B cell (primary cell): ENCODE results near the gene NUP85. TPM values are rescaled to one million over a fixed set of nuclear protein-coding genes. Genes with fewer than 3 reads are reported as not detected.

Experiments used
- ATAC-seq: fragments of 200-7000 bp; cut with Tn5 transposase; one replicate; pipeline ENCODE4 v1.10.0; 2021; ENCODE audit warnings: low read depth, mild to moderate bottlenecking, moderate number of reproducible peaks, moderate library complexity
- CTCF ChIA-PET: fragments of 350-600 bp; sonication (Branson Sonifier 250); formaldehyde crosslinking; loops from one replicate; lab custom pipeline; 2021; ENCODE audit warnings: antibody characterized with exemption, inconsistent platforms; lab: Charles Lee
- POLR2A ChIA-PET: fragments of 350-600 bp; sonication (Branson Sonifier 250); formaldehyde crosslinking; loops from one replicate; lab custom pipeline; 2021; ENCODE audit warnings: antibody characterized with exemption; lab: Charles Lee
- DNase-seq: peaks from one replicate; pipeline ENCODE4 v3.0.0; 2013
- H2AFZ ChIP-seq: 2 replicates; pipeline ENCODE4 v1.6.1; 2012; ENCODE audit warnings: mild to moderate bottlenecking, low read depth, low read length; ENCODE audit not compliant: insufficient read depth, poor library complexity, severe bottlenecking
- H3K27ac ChIP-seq, 2 donors: 1 replicate in 1 of 2; 2 replicates in 1 of 2; pipeline ENCODE4 v1.5.1; 2012 to 2013; ENCODE audit warnings: low read length in 2 of 2, mild to moderate bottlenecking in 2 of 2, moderate library complexity in 1 of 2
- H3K27me3 ChIP-seq, 4 experiments: fragments of 200-600 bp in 1 of 4; sonication (generic) in 1 of 4; replicated peaks in 1 of 4; 1 replicate in 2 of 4; 2 replicates in 2 of 4; pipeline versions ENCODE4 v1.6.1 to v1.7.0; 2013 to 2016; ENCODE audit warnings: low read length in 3 of 4, mild to moderate bottlenecking in 2 of 4, mixed read lengths in 1 of 4, moderate library complexity in 1 of 4; ENCODE audit not compliant: insufficient read depth in 4 of 4, control insufficient read depth in 3 of 4; ENCODE audit errors: control extremely low read depth in 1 of 4
- H3K36me3 ChIP-seq, 2 experiments: replicated peaks in 1 of 2; 1 replicate in 1 of 2; 2 replicates in 1 of 2; pipeline versions ENCODE4 v1.6.1 to v1.7.1; 2013; ENCODE audit warnings: low read length in 1 of 2; ENCODE audit not compliant: insufficient read depth in 2 of 2, control insufficient read depth in 1 of 2; ENCODE audit errors: control extremely low read depth in 1 of 2, extremely low read depth in 1 of 2
- H3K4me1 ChIP-seq, 2 donors: fragments of 200-600 bp in 1 of 2; sonication (generic) in 1 of 2; 1 replicate in 1 of 2; 2 replicates in 1 of 2; pipeline versions ENCODE4 v1.5.1 to v1.6.1; 2013 to 2017; ENCODE audit warnings: low read length in 2 of 2; ENCODE audit not compliant: control insufficient read depth in 2 of 2, insufficient read depth in 2 of 2
- H3K4me2 ChIP-seq: replicated peaks from 2 replicates; pipeline ENCODE3; 2012; ENCODE audit warnings: mild to moderate bottlenecking, low read depth, low read length; ENCODE audit not compliant: poor library complexity, severe bottlenecking
- H3K4me3 ChIP-seq, 5 experiments: fragments of 200-600 bp in 1 of 5; sonication (generic) in 1 of 5; 1 replicate in 3 of 5; 2 replicates in 2 of 5; pipeline versions ENCODE4 v1.5.1 to v1.7.0; 2011 to 2016; ENCODE audit warnings: low read length in 4 of 5, mild to moderate bottlenecking in 4 of 5, low read depth in 2 of 5, control low read depth in 1 of 5, moderate library complexity in 1 of 5; ENCODE audit not compliant: insufficient read depth in 1 of 5; ENCODE audit errors: control extremely low read depth in 1 of 5, extremely low read depth in 1 of 5
- H3K79me2 ChIP-seq: fragments of 200-600 bp; sonication (generic); one replicate; pipeline ENCODE4 v1.6.0; 2016; ENCODE audit warnings: low read length; ENCODE audit not compliant: control insufficient read depth, insufficient read depth
- H3K9ac ChIP-seq: fragments of 200-600 bp; sonication (generic); 2 replicates; pipeline ENCODE4 v1.6.1; 2017; ENCODE audit warnings: mild to moderate bottlenecking, low read length, moderate library complexity
- H3K9me3 ChIP-seq, 3 donors: one replicate each; pipeline versions ENCODE4 v1.6.1 to v1.7.1; 2013; ENCODE audit warnings: low read length in 2 of 3; ENCODE audit not compliant: control insufficient read depth in 2 of 3, insufficient read depth in 1 of 3; ENCODE audit errors: control extremely low read depth in 1 of 3
- H4K20me1 ChIP-seq: 2 replicates; pipeline ENCODE4 v1.6.0; 2012; ENCODE audit warnings: mild to moderate bottlenecking, low read length; ENCODE audit not compliant: insufficient read depth, control insufficient read depth, poor library complexity, severe bottlenecking
- H3K27ac Mint-ChIP-seq: one replicate; pipeline ENCODE4 v1.8.0; 2021; ENCODE audit warnings: mixed read lengths
- H3K27me3 Mint-ChIP-seq: one replicate; pipeline ENCODE4 v1.8.0; 2021; ENCODE audit warnings: mixed read lengths
- H3K4me1 Mint-ChIP-seq: one replicate; pipeline ENCODE4 v1.8.0; 2021; ENCODE audit warnings: mixed read lengths
- H3K4me3 Mint-ChIP-seq: one replicate; pipeline ENCODE4 v1.8.0; 2021; ENCODE audit warnings: mixed read lengths
- H3K9me3 Mint-ChIP-seq: one replicate; pipeline ENCODE4 v1.8.0; 2022; ENCODE audit warnings: mixed read lengths; ENCODE audit not compliant: insufficient read depth
- CTCF ChIP-seq: fragments of 200-600 bp; IDR thresholded peaks from one replicate; pipeline ENCODE4 v1.8.0; 2022; ENCODE audit warnings: antibody characterized with exemption, mild to moderate bottlenecking
- EZH2 ChIP-seq: IDR thresholded peaks from 2 replicates; pipeline ENCODE4 v1.6.1; 2012; ENCODE audit warnings: borderline replicate concordance, low read depth, mild to moderate bottlenecking, moderate library complexity, low read length; ENCODE audit not compliant: insufficient read depth, poor library complexity, severe bottlenecking
- whole genome bisulfite sequencing: methylation state at CpG from one replicate; pipeline ENCODE4 v1.1.5; 2013; ENCODE audit warnings: missing lambda C conversion rate; ENCODE audit not compliant: insufficient coverage; 5-methylcytosine and 5-hydroxymethylcytosine counted together
- intact Hi-C: fragments of 100-400 bp; cut with micrococcal nuclease; formaldehyde crosslinking; loops from one replicate; pipeline ENCODE4 v1.10.0; 2022
- polyA plus RNA-seq: library from polyadenylated mRNA; depleted of rRNA; stranded (reverse); fragments of >200 nt; gene quantifications from 2 replicates; pipeline ENCODE4 v1.2.3, GENCODE V29; 2012
- total RNA-seq, 2 donors: library from RNA; stranded (reverse); fragments of 120-200 nt in 1 of 2; gene quantifications; 1 replicate in 1 of 2; 2 replicates in 1 of 2; pipeline versions ENCODE4 v1.2.3 to v1.2.4, GENCODE V29; 2013 to 2022

NUP85 gene
- total and polyA plus RNA-seq, 2 donors (not counting 1 experiment from before 2014, with no cell fraction given) = 97.5 to 142 TPM

- H3K9ac ChIP-seq = no peak overlapping the region
- no peak for DNase-seq
- peaks cover 15 to 21% of the 10 kb centered on the region in 2 donors for H3K4me1 ChIP-seq
- peaks cover 0 to 9% of the 10 kb centered on the region in 2 experiments for H3K36me3 ChIP-seq
- no peak for TF ChIP-seq CTCF
- no peak for TF ChIP-seq EZH2
- H3K79me2 ChIP-seq = peaks cover 28% of the 10 kb centered on the region
- 96% methylated on average over 6 of the region's 9 CpGs for WGBS
- intact Hi-C loops = loop anchor here (1.0 to 5.0 kb wide), 7 partner anchors 17 to 1083 kb away; partner anchors contain the start of genes ATP5PD, GGA3, KCTD2 and MIF4GD
- H3K4me2 ChIP-seq = no peak overlapping the region
- H3K27me3 ChIP-seq = no peaks in the 10 kb centered on the region
- peak overlapping the region; percentile 13 for H2AFZ ChIP-seq
- Mint-ChIP-seq H3K4me1 (peaks cover 26% of the 10 kb centered on the region), H3K9me3 (no peaks in the 10 kb centered on the region), H3K27ac (peak overlapping the region; percentile 99), H3K4me3 (peak overlapping the region; percentile 90), H3K27me3 (no peaks in the 10 kb centered on the region)
- CTCF ChIA-PET = interaction anchor here (0.6 to 3.4 kb wide), 6 partner anchors 12 to 70 kb away, joined by 3 to 19 read pairs (median 6); no protein-coding TSS in a partner anchor
- no peak for ATAC-seq
- no peak overlapping the region for H3K4me3 ChIP-seq
- POLR2A ChIA-PET = interaction anchor here (0.6 to 0.7 kb wide), 2 partner anchors 70 to 73 kb away, joined by 3 to 4 read pairs; no protein-coding TSS in a partner anchor
- H4K20me1 ChIP-seq = peaks cover 9% of the 10 kb centered on the region
- peak overlapping the region; percentile 94 to 96 for H3K27ac ChIP-seq
- no peaks in the 10 kb centered on the region for H3K9me3 ChIP-seq
These were observed 21.2 kb upstream of the NUP85 start for GRCh38 chr17:75183999-75184884.
